ENCODE measurements around the gene ADPRH.
A peak's percentile ranks its signal among the peaks of the same experiment; 100 is the strongest.
"Not testable (repeated sequence)": the region's sequence is repeated elsewhere in the genome, so short reads cannot be mapped to it uniquely, and the experiment has no call there.

ADPRH gene

DNA sequence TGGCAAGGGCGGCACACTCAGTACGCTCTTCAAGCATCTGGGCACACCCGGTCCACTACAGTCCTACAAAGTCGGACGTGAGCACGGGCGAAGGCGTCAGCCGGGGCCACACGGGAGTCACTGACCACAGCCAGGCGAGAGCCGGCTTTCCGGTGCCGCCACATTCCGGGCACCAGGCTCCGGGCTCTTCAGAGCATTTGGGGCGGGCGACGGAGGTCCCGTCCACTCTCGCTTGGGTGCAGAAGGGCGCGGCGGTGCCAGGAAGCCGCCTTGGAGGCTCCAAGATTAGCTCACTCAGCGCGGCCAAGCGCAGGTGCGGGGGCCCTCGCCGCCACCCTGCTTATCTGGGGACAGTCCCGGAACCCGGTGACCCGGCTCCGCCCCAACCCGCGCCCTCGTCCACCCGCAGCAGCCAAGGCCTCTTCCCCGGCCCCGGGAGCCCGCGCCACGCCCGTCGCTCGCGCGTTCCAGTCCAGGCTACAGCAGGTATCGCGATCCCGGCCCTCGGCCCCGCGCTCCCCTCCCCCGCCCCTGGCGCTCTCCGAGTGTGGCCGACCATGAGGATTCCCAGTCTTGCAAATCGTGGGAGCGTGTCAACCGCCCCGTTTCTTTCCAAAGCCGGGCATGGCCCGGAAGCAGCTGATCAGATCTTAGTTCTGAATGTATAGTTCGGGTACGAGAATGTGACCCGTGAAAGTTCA lies at the start of gene ADPRH:
ADPRH (plus strand) TSS at position 127 of the 701 bp plus-strand sequence. CDS start 2,678 bp downstream, outside the sequence.
- no peak for DNase-seq

GRCh38 chr3:119529883-119530282 lies 49.4 kb upstream of the ADPRH start:
- DNase-seq: no peak

DNA sequence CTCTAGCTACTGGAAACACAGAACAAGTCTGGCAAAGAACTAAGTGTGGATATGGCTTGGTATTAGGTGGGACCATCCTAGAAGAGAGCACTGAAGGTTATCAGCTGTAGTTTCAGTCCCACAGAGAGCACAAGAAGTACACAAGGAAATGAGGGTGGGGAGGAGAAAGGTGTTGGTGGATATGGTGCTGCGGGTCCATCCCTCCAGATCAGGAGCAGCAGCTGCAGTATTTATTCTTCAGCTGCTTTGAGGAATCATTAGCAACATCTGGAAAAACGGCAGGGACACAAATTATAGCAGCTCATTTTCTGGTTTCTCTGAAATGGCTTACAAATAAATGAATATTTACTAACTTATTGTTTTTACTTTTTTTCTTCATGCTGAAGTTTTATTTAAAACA lies 48.8 kb upstream of the ADPRH start:
- DNase-seq: no peak

GRCh38 chr3:119531151-119531550 lies 48.1 kb upstream of the ADPRH start:
- no peak for DNase-seq

- no peak for DNase-seq
These were observed 45.0 kb upstream of the ADPRH start for GRCh38 chr3:119534296-119534695.

DNA sequence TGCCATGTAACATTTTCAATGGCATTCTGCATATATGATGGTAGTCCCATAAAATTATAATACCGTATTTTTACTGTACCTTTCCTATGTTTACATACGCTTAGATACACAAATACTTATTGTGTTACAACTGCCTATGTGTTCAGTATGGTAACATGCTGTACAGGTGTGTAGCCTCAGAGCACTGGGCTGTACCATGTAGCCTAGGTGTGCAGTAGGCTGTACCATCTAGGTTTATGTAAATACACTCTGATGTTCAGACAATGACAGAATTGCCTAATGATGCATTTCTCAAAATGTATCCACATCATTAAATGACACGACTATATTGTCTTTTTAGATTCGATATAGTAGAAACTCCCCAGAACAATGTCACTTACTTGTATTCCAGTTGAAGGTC lies 42.5 kb upstream of the ADPRH start:
- DNase-seq: no peak

- DNase-seq: no peak
These were observed 40.5 kb upstream of the ADPRH start for GRCh38 chr3:119538772-119539171.

DNA sequence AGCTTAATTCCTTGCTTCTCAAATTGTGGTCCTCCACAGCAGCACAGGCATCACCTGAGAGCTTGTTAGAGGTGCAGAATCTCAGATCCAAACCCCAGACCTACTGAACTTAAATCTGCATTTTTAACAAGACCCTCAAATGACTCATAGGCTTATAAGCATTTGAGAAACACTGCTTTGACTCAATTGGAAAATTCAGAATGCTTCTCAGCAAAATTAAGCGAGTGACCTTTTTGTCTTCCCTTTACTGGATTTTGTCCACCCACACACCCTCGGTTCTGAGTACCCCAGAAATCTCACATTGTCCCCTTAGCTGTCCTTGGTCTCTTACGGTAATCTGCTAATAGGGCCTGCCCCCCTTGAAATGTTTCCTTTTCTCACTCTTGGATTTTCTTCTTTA lies 37.7 kb upstream of the ADPRH start:
- DNase-seq: no peak

DNA sequence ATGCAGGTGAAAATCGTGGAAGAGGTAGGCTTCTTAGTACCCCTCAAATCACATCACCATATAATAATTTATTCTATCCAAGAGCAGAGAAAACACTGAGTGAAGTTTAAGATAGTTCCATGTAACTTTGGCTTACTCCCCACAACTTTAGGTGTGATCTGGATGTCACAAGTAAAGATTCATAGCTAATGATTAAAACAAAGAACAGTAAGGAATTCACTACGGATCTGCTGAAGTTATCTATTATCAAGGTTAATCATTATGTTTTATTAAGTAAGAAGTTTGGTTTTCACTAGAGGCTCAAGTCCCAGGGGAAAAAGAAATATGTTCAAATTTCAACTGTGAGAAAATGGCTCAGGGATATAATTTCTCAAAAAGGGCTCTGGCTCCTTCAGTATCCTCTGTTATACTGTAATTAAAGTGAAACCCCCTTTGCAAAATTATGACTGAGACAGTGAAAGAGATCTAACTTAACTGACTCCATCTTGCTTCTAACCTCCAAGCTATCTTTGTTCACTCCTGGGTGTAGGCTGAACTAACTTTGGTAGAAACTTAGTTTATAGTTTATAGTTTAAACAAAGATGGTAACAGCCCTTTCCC lies 37.0 kb upstream of the ADPRH start:
- DNase-seq: no peak

DNA sequence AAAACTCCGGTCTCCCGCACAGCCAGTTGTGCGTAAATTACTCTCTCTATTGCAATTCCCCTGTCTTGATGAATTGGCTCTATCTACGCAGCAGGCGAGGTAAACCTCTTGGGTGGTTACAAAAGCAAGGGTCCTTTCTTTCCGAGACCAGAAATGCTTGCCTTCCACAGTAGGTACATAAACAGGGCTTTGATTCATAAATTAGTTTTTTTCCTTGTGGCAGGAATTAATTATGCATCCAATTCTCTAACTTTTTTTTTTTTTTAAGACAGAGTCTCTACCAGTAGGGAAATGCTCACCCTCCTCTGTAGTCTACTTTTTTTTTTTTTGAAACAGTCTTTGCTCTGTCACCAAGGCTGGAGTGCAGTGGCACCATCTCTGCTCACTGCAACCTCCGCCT lies 36.1 kb upstream of the ADPRH start:
- no peak for DNase-seq

- DNase-seq: no peak
These were observed 32.1 kb upstream of the ADPRH start for GRCh38 chr3:119547227-119547626.

DNA sequence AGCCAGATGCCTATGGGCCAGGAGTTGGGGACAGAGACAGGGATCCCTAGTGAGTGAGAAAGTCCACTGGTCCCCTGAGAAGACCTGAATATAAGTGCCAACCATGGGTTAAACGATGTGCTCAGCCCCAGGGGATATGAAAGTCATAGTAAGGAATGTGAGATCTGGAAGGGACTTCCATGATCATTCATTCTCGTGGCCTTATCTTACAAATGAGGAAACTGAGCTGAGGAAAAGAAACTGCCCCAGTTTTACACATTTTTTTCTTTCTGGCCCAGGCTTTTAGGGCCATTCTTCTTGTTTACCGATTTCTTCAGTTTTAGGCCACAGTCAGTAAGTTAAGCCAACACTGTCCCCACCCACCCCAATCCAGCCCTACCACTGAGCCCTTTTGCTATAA lies 31.0 kb upstream of the ADPRH start:
- no peak for DNase-seq

DNA sequence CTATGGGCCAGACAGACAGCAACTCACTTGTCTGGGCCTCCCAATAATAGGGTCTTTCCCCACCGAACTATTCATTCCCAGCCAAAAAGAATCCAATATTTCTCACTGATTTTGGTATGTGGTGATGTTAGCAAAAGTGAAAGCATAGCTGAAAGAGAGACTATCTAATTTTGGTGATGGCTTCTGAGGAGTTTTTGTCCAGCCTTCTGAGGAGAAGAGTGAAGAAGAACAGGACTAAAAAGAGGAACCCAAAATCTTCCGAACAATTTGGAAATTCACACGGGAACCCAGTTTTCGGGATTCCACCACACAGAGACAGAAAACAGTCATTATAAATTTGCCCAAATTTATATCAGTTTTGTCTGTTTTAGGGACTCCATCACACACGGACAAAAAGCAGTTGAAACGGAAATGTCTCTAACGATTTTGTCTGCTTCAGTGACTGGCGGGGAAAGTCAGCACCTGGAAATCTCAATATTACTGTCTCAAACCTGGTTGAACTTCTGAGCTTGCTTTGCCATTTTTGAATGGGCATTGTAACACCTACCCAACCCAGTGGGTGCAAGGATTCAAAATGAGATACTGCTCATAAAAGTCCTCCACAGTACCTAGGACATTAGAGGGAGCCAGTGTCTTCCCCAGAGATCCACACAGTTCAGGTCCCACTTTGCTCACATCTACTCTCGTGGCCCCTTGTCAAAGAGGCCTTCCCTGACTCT lies 28.9 kb upstream of the ADPRH start:
- DNase-seq: no peak

DNA sequence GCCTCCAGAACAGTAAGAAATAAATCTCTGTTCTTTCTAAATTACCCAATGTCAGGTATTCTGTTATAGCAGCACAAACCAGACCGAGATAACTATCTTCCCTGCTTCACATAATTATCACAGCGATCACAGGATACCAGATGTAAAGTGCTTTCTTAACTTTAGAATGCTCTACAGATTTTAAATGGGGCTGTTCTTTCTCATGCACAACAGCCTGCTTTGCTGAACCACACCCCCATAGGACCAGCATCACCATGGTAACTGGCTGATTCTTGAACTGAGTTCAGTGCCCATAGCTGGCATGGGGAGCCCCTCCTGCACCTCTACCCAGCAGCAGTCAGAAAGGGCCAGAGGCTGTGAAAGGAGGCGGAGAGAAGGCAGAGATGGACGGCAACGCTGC lies 27.7 kb upstream of the ADPRH start:
- DNase-seq: no peak

DNA sequence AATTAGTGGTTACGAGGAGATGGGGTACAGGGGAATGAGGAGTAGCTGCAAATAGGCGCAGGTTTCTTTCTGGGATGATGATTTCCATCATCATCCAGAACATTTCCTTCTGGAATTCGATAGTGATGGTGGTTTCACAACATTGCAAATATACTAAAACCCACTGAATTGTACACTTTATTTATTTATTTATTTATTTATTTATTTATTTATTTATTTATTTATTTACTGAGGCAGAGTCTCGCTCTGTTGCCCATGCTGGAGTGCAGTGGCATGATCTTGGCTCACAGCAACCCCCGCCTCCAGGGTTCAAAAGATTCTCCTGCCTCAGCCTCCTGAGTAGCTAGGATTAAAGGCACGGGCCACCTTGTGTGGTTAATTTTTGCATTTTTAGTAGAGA lies 26.4 kb upstream of the ADPRH start:
- DNase-seq: not testable (repeated sequence)

DNA sequence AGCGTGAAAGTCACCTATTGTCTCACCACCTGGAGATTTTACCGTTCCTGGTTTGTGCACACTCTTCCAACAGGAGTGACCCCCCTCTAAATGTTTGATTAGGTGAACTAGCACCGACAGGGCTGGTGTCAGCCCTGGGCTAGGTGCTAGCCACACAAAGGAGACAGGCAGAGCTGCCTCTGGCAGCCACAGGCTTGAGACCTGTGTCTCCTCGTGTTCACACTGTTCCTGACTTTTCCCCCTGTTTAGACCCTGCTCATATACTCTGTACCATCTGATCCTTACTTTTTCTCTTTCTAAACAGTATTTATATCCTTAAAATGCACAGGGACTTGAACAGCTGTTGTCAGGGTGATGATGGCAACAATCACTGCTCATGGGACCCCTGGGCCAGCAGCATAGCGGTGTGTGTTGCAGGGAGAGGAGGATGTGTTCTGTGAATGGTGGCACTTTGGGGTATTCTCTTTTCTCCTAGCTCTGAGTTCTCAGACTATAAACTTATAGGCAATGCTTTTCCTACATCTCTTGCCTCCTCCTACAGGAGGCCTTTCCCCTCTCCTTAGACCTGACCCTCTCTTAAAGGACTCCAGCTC lies 25.4 kb upstream of the ADPRH start:
- no peak for DNase-seq

GRCh38 chr3:119555309-119555735 lies 24.0 kb upstream of the ADPRH start:
- DNase-seq: no peak

DNA sequence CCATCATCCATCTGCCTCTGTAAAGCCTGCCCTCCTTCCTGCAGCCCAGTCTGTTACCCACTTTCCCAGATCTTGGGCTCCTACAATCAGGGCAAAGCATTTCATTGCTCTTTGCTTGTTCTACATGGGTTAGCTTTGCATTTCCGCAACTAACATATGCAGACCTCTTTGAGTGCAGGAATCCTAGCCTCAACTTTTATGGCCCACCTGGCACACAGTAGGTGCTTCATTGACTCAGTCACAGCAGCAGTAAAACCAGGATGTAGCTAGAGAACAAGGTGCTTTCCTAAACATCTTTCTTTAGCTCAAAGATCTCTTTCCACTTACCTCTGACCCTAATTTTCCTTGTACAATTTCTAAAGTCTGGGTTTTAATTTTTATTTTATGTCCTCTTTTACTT lies 23.4 kb upstream of the ADPRH start:
- DNase-seq: no peak

GRCh38 chr3:119557192-119557876 lies 22.0 kb upstream of the ADPRH start:
- no peak for DNase-seq

- DNase-seq: no peak
These were observed 21.4 kb upstream of the ADPRH start for GRCh38 chr3:119557877-119558269.

GRCh38 chr3:119558626-119559317 lies 20.5 kb upstream of the ADPRH start:
- no peak for DNase-seq

GRCh38 chr3:119559441-119559963 lies 19.8 kb upstream of the ADPRH start, which contains the start of gene CD80:
Gene CD80, minus strand, starts transcription at chr3:119559614. Its CDS starts 1,886 bp downstream, at chr3:119557728.
- peak; percentile 2 to 22 for DNase-seq

Data from SHP77 (cell line).